Fibroblast of pulmonary artery (primary cell): ENCODE data around the gene TMEM222.
"Not testable (repeated sequence)": the region's sequence is repeated elsewhere in the genome, so short reads cannot be mapped to it uniquely, and the experiment has no call there.

Experiments used
- DNase-seq: peaks from one replicate; pipeline ENCODE4 v3.0.0-alpha.2; 2010; ENCODE audit warnings: low read depth
- H3K4me3 ChIP-seq: replicated peaks from 2 replicates; pipeline ENCODE4 v1.5.1; 2011; ENCODE audit warnings: low read depth, mild to moderate bottlenecking, control low read depth, low read length, moderate library complexity
- CTCF ChIP-seq: IDR thresholded peaks from 2 replicates; pipeline ENCODE4 v1.5.1; 2011; ENCODE audit warnings: mild to moderate bottlenecking, control low read depth, low read length, inconsistent platforms; ENCODE audit errors: missing control alignments

TMEM222 gene

GRCh38 chr1:27321813-27322568 is at the start of gene TMEM222:
Gene TMEM222, plus strand, starts transcription at chr1:27322163. Its CDS starts 35 bp downstream, at chr1:27322198.
- peak within 1 kb of the TSS; percentile 100 for H3K4me3 ChIP-seq
- TF ChIP-seq CTCF = no peak
- DNase-seq = peak; percentile 98

- TF ChIP-seq CTCF = no peak
- no peak overlapping the region for H3K4me3 ChIP-seq
- no peak for DNase-seq
Observed at GRCh38 chr1:27274204-27274603, 47.8 kb upstream of the TMEM222 start.

- no peak for DNase-seq
- TF ChIP-seq CTCF = no peak
- H3K4me3 ChIP-seq = no peak overlapping the region
Observed at GRCh38 chr1:27275696-27276095, 46.3 kb upstream of the TMEM222 start.

- no peak overlapping the region for H3K4me3 ChIP-seq
- peak; percentile 83 for TF ChIP-seq CTCF
- DNase-seq = peak; percentile 83
Observed at GRCh38 chr1:27284425-27285273, 37.3 kb upstream of the TMEM222 start.

- DNase-seq = no peak
- no peak overlapping the region for H3K4me3 ChIP-seq
- no peak for TF ChIP-seq CTCF
Observed at GRCh38 chr1:27285274-27285660, 36.7 kb upstream of the TMEM222 start.

- not testable (repeated sequence) for DNase-seq, H3K4me3 ChIP-seq
Observed at GRCh38 chr1:27285821-27286220, 36.1 kb upstream of the TMEM222 start.

GRCh38 chr1:27289125-27289524 is 32.8 kb upstream of the TMEM222 start:
- DNase-seq = not testable (repeated sequence)

GRCh38 chr1:27290581-27290980 is 31.4 kb upstream of the TMEM222 start:
- H3K4me3 ChIP-seq = no peak overlapping the region
- DNase-seq = no peak
- no peak for TF ChIP-seq CTCF

More at GRCh38 chr1:27289125-27289524, 32.8 kb upstream of the TMEM222 start:
- not testable (repeated sequence) for H3K4me3 ChIP-seq
